H1 (cell line): Measurements from ENCODE around the gene GABRG2. TPM values are rescaled to one million over a fixed set of nuclear protein-coding genes. Genes with fewer than 3 reads are reported as not detected.

ENCODE experiments used
- CTCF ChIA-PET: fragments of 300-600 bp; sonication (Branson Sonifier 250); formaldehyde crosslinking; loops from one replicate; lab custom pipeline; 2021; ENCODE audit not compliant: partially characterized antibody; lab: Charles Lee
- POLR2A ChIA-PET: fragments of 300-600 bp; sonication (Branson Sonifier 250); formaldehyde crosslinking; loops from one replicate; lab custom pipeline; 2021; ENCODE audit warnings: inconsistent platforms; ENCODE audit not compliant: partially characterized antibody; lab: Charles Lee
- DNase-seq, 2 experiments: peaks; one replicate each; pipeline versions ENCODE4 v3.0.0 to v3.0.0-alpha.2; 2010 to 2022; ENCODE audit warnings: low spot score in 2 of 2, low read depth in 1 of 2, mixed read lengths in 1 of 2
- FAIRE-seq: peaks from 2 replicates; lab custom pipeline; 2011; peaks lifted over from hg19 to GRCh38; lab: Jason Lieb, UNC
- H2AFZ ChIP-seq: 2 replicates; pipeline ENCODE4 v1.8.1; 2012; ENCODE audit warnings: low read length, inconsistent platforms
- H2AK5ac ChIP-seq: 2 replicates; pipeline ENCODE4 v1.6.1; 2013; ENCODE audit warnings: low read depth, low read length
- H2BK120ac ChIP-seq: replicated peaks from 2 replicates; pipeline ENCODE3; 2013; ENCODE audit warnings: low read depth, low read length, inconsistent platforms
- H2BK12ac ChIP-seq: 2 replicates; pipeline ENCODE4 v1.6.1; 2013; ENCODE audit warnings: low read depth, low read length
- H2BK15ac ChIP-seq: 2 replicates; pipeline ENCODE4 v1.6.1; 2013; ENCODE audit warnings: low read length
- H2BK20ac ChIP-seq: 2 replicates; pipeline ENCODE4 v1.6.1; 2013; ENCODE audit warnings: low read length
- H2BK5ac ChIP-seq: 2 replicates; pipeline ENCODE4 v1.6.1; 2013; ENCODE audit warnings: low read depth, low read length
- H3K14ac ChIP-seq: 2 replicates; pipeline ENCODE4 v1.6.1; 2013; ENCODE audit warnings: inconsistent platforms; ENCODE audit not compliant: insufficient read length
- H3K18ac ChIP-seq: 2 replicates; pipeline ENCODE4 v1.6.1; 2013; ENCODE audit warnings: low read length; ENCODE audit errors: extremely low read depth
- H3K23ac ChIP-seq: 2 replicates; pipeline ENCODE4 v1.6.1; 2013; ENCODE audit warnings: inconsistent platforms; ENCODE audit not compliant: insufficient read length
- H3K23me2 ChIP-seq: 2 replicates; pipeline ENCODE4 v1.6.1; 2013; ENCODE audit warnings: low read depth, low read length
- H3K27ac ChIP-seq: 2 replicates; pipeline ENCODE4 v1.6.1; 2011; ENCODE audit warnings: low read depth, low read length, inconsistent platforms
- H3K27me3 ChIP-seq, 4 experiments: replicated peaks in 1 of 4; 1 replicate in 1 of 4; 2 replicates in 3 of 4; pipeline versions ENCODE4 v1.6.1 to v1.8.1; 2011 to 2013; ENCODE audit warnings: low read length in 3 of 4, mild to moderate bottlenecking in 3 of 4, inconsistent platforms in 2 of 4, mixed read lengths in 2 of 4, moderate library complexity in 1 of 4; ENCODE audit not compliant: control insufficient read depth in 3 of 4, insufficient read depth in 3 of 4; ENCODE audit errors: extremely low read depth in 1 of 4
- H3K36me3 ChIP-seq, 4 experiments: 2 replicates each; pipeline versions ENCODE4 v1.6.1 to v1.8.1; 2011 to 2013; ENCODE audit warnings: mild to moderate bottlenecking in 4 of 4, low read length in 3 of 4, moderate library complexity in 2 of 4, control low read depth in 1 of 4, inconsistent platforms in 1 of 4; ENCODE audit not compliant: insufficient read depth in 4 of 4, control insufficient read depth in 2 of 4
- H3K4ac ChIP-seq: replicated peaks from 2 replicates; pipeline ENCODE3; 2013; ENCODE audit warnings: low read length, low read depth, mixed read lengths, inconsistent platforms; ENCODE audit not compliant: insufficient read length
- H3K4me1 ChIP-seq, 4 experiments: replicated peaks in 1 of 4; 1 replicate in 1 of 4; 2 replicates in 3 of 4; pipeline versions ENCODE4 v1.6.1 to v1.8.1; 2011 to 2013; ENCODE audit warnings: low read length in 3 of 4, inconsistent platforms in 2 of 4, mixed read lengths in 1 of 4; ENCODE audit not compliant: insufficient read depth in 4 of 4, control insufficient read depth in 3 of 4
- H3K4me2 ChIP-seq, 2 experiments: 2 replicates each; pipeline versions ENCODE4 v1.6.1 to v1.8.1; 2011 to 2013; ENCODE audit warnings: low read depth in 2 of 2, low read length in 2 of 2, control low read depth in 1 of 2, inconsistent platforms in 1 of 2, mild to moderate bottlenecking in 1 of 2; ENCODE audit not compliant: insufficient read depth in 1 of 2
- H3K4me3 ChIP-seq, 4 experiments: fragments of 200-600, 300-600 bp in 1 of 4; sonication (generic), shearing (Covaris generic), sonication (Bioruptor Twin) in 1 of 4; 2 replicates each; pipeline versions ENCODE4 v1.5.1 to v1.8.1; 2011 to 2016; ENCODE audit warnings: low read length in 4 of 4, low read depth in 3 of 4, control low read depth in 2 of 4, inconsistent platforms in 2 of 4, mild to moderate bottlenecking in 2 of 4, mixed read lengths in 1 of 4, moderate library complexity in 1 of 4; ENCODE audit not compliant: insufficient read depth in 2 of 4; ENCODE audit errors: extremely low read depth in 1 of 4
- H3K56ac ChIP-seq: replicated peaks from 2 replicates; pipeline ENCODE3; 2013; ENCODE audit warnings: low read depth, mild to moderate bottlenecking, mixed read lengths, low read length, inconsistent platforms; ENCODE audit not compliant: insufficient read length
- H3K79me1 ChIP-seq: 2 replicates; pipeline ENCODE4 v1.6.1; 2013; ENCODE audit warnings: low read depth, low read length, control low read depth
- H3K79me2 ChIP-seq, 2 experiments: 2 replicates each; pipeline versions ENCODE4 v1.6.1 to v1.8.1; 2012 to 2013; ENCODE audit warnings: low read length in 2 of 2, mild to moderate bottlenecking in 2 of 2, inconsistent platforms in 1 of 2; ENCODE audit not compliant: insufficient read depth in 2 of 2, control insufficient read depth in 1 of 2
- H3K9ac ChIP-seq, 4 experiments: replicated peaks in 1 of 4; 1 replicate in 1 of 4; 2 replicates in 3 of 4; pipeline versions ENCODE4 v1.6.1 to v1.8.1; 2011 to 2013; ENCODE audit warnings: low read depth in 3 of 4, low read length in 3 of 4, control low read depth in 2 of 4, mild to moderate bottlenecking in 2 of 4, moderate library complexity in 2 of 4, inconsistent platforms in 1 of 4; ENCODE audit errors: extremely low read depth in 1 of 4
- H3K9me3 ChIP-seq, 2 experiments: 2 replicates each; pipeline versions ENCODE4 v1.6.1 to v1.8.1; 2012 to 2013; ENCODE audit warnings: mild to moderate bottlenecking in 2 of 2, moderate library complexity in 2 of 2, control low read depth in 1 of 2, inconsistent platforms in 1 of 2, low read depth in 1 of 2, low read length in 1 of 2, mixed read lengths in 1 of 2; ENCODE audit not compliant: insufficient read depth in 2 of 2
- H4K20me1 ChIP-seq, 2 experiments: replicated peaks in 1 of 2; 2 replicates each; pipeline versions ENCODE3 to v1.8.1; 2011 to 2013; ENCODE audit warnings: inconsistent platforms in 2 of 2, low read length in 2 of 2, mild to moderate bottlenecking in 1 of 2; ENCODE audit not compliant: insufficient read depth in 2 of 2, control insufficient read depth in 1 of 2
- H4K5ac ChIP-seq: 2 replicates; pipeline ENCODE4 v1.6.1; 2013; ENCODE audit warnings: low read length, low read depth, mixed read lengths, inconsistent platforms; ENCODE audit not compliant: insufficient read length
- H4K8ac ChIP-seq: 2 replicates; pipeline ENCODE4 v1.8.0; 2013; ENCODE audit warnings: mild to moderate bottlenecking, moderate library complexity, low read length, inconsistent platforms; ENCODE audit not compliant: insufficient read depth; ENCODE audit errors: extremely low read depth
- H4K91ac ChIP-seq: replicated peaks from 2 replicates; pipeline ENCODE3; 2013; ENCODE audit warnings: low read length, mixed read lengths, inconsistent platforms; ENCODE audit not compliant: insufficient read length
- CHD1 ChIP-seq: IDR thresholded peaks from 2 replicates; pipeline ENCODE4 v1.6.1; 2012; ENCODE audit warnings: low read depth, low read length, improper control_type of control experiment
- CHD2 ChIP-seq: IDR thresholded peaks from 2 replicates; pipeline ENCODE4 v1.6.1; 2012; ENCODE audit warnings: low read length, improper control_type of control experiment
- WGBS, 2 experiments: shearing (Covaris generic) in 1 of 2; methylation state at CpG; one replicate each; pipeline versions ENCODE4 v1.1.6 to v1.1.7; 2013 to 2015; ENCODE audit warnings: low lambda C conversion rate in 2 of 2, mixed read lengths in 2 of 2, inconsistent platforms in 1 of 2, low coverage in 1 of 2, missing lambda C conversion rate in 1 of 2; ENCODE audit not compliant: insufficient replicate concordance in 2 of 2, insufficient coverage in 1 of 2, insufficient read length in 1 of 2; ENCODE audit errors: extremely low coverage in 1 of 2, missing lambda C conversion rate in 1 of 2; 5-methylcytosine and 5-hydroxymethylcytosine counted together
- polyA plus RNA-seq, 7 experiments: library from polyadenylated mRNA; depleted of rRNA in 3 of 7; stranded (reverse) in 5 of 7; unstranded in 2 of 7; fragments of >200 nt in 5 of 7; fragments of 200-250 nt in 2 of 7; gene quantifications; 1 replicate in 5 of 7; 2 replicates in 1 of 7; 4 replicates in 1 of 7; pipeline versions ENCODE4 v1.2.1 to v1.2.3, GENCODE V29; 2011 to 2013; ENCODE audit warnings: missing spikeins in 2 of 7, mixed read lengths in 2 of 7
- total RNA-seq: library from RNA; stranded (reverse); fragmentation: NEBNext Ultra II Directional; extraction: Animal tissue kit (Norgen Biotek cat#: 25700); gene quantifications from 2 replicates; pipeline ENCODE4 v1.2.1, GENCODE V29; 2021

The GABRG2 gene
- total and polyA plus RNA-seq, 2 of the 8 experiments (the other 6 are each of a cell fraction or from before 2014, with no cell fraction given): 2.0 to 2.8 TPM

DNA sequence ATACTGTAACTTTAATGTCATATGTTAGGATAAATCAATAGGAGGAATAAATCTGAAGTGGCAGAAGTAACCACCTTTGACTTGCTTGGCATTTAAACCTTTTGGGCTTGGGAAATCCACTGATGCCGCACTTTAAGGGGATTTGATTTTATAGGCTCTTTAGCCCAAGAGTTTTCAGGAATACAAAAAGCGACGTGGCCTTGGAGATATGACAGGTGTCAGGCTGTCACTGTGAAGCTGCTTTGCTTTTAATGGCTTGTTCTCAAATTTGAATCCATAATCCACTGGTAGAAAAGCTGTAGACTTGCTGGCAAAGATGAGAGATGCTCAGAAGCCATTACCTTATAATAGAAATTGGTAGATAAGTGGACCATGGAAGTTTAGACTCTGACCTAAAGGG is 71.6 kb downstream of the GABRG2 start:
- no peak overlapping the region for H2AK5ac ChIP-seq
- no peak overlapping the region for H4K8ac ChIP-seq
- no peaks in the 10 kb centered on the region for H4K20me1 ChIP-seq
- H2BK15ac ChIP-seq: no peak overlapping the region
- ChIA-PET POLR2A (no interaction called here), CTCF (no interaction called here)
- no peaks in the 10 kb centered on the region for H3K79me2 ChIP-seq
- H3K9me3 ChIP-seq: no peaks in the 10 kb centered on the region
- no peak overlapping the region for H2AFZ ChIP-seq
- FAIRE-seq (no peak), DNase-seq (no peak)
- no peak overlapping the region for H3K18ac ChIP-seq
- H2BK120ac ChIP-seq: no peak overlapping the region
- H3K4me3 ChIP-seq: no peak overlapping the region
- H3K9ac ChIP-seq: no peak overlapping the region
- no peak overlapping the region for H3K4ac ChIP-seq
- no peak overlapping the region for H2BK5ac ChIP-seq
- no peak overlapping the region for H2BK12ac ChIP-seq
- H4K5ac ChIP-seq: no peak overlapping the region
- H3K56ac ChIP-seq: no peak overlapping the region
- no peak overlapping the region for H3K23ac ChIP-seq
- no peak overlapping the region for H3K27ac ChIP-seq
- no peak overlapping the region for H3K4me2 ChIP-seq
- H4K91ac ChIP-seq: no peak overlapping the region
- no peaks in the 10 kb centered on the region for H3K27me3 ChIP-seq
- 89% methylated on average over 3 of the region's 3 CpGs; no CpG with 5 or more reads in 1 of the 2 experiments for WGBS, 2 experiments
- H3K36me3 ChIP-seq: no peaks in the 10 kb centered on the region
- TF ChIP-seq CHD2: no peak
- TF ChIP-seq CHD1: no peak
- no peaks in the 10 kb centered on the region for H3K79me1 ChIP-seq
- H2BK20ac ChIP-seq: no peak overlapping the region
- no peaks in the 10 kb centered on the region for H3K23me2 ChIP-seq
- no peak overlapping the region for H3K14ac ChIP-seq
- no peaks in the 10 kb centered on the region for H3K4me1 ChIP-seq
